DMS53 treated with DMSO at 0.1 percent for 48 hours (cell line): Measurements from ENCODE around the gene MCEE.
"Not testable (repeated sequence)": the region's sequence is repeated elsewhere in the genome, so short reads cannot be mapped to it uniquely, and the experiment has no call there.

Experiments
- DNase-seq: peaks from one replicate; lab custom pipeline; 2025; ENCODE audit not compliant: unreplicated experiment; lab: John Stamatoyannopoulos, UW

Gene MCEE

GRCh38 chr2:71083752-71084312 lies 46.2 kb downstream of the MCEE start:
- not testable (repeated sequence) for DNase-seq

DNA sequence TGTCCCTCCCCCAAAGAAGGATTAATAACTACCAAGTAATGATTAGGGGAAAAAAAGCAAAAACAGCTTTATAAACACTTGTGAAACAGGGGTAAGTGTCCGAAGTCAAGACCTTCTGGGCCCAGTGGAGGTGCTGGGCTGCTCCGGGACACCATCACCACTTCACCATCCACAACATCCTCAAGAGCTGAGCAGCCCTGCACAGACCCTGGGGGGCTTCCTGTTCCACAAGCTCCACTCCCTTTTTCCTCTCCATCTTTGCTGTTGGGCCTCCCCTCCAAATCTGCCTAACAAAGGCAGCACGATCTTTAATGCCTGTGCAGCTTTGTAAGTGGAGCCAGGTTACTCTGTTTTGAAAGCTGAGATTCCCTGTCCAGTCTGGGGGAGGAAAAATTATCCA lies 46.7 kb downstream of the MCEE start:
- not testable (repeated sequence) for DNase-seq

- no peak for DNase-seq
These were observed 47.4 kb downstream of the MCEE start for GRCh38 chr2:71082402-71083252.

- no peak for DNase-seq
These were observed 51.4 kb downstream of the MCEE start for GRCh38 chr2:71078624-71079023.

- DNase-seq = no peak
These were observed 55.1 kb downstream of the MCEE start for GRCh38 chr2:71074893-71075395.

DNA sequence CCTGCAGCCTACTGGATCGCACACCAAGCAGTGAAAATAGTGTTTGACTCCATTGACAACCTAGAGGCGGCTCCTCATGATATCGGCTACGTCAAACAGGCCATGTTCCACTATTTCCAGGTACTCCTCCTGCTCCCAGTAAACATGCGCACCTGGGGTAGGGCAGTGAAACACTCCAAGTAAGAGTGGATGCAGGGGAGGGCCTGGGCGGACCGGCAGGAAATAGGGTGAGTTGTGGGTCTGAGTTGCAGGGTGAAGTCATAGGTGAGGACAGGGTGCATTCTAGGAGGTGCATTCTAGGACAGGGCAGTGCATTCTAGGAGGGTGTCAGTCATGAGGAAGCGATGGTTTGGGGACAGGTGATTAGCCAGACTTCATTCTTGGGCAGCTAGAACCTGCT lies 56.6 kb downstream of the MCEE start:
- no peak for DNase-seq

- no peak for DNase-seq
These were observed 57.5 kb downstream of the MCEE start for GRCh38 chr2:71072492-71072891.

- DNase-seq = no peak
These were observed 58.2 kb downstream of the MCEE start for GRCh38 chr2:71071681-71072398.

- DNase-seq = no peak
These were observed 59.5 kb downstream of the MCEE start for GRCh38 chr2:71070294-71071093.

GRCh38 chr2:71069376-71069775 lies 60.7 kb downstream of the MCEE start:
- no peak for DNase-seq

- peak; percentile 96 for DNase-seq
These were observed 61.6 kb downstream of the MCEE start, which contains the start of gene NAGK for GRCh38 chr2:71068218-71069035. Gene NAGK (plus strand): TSS chr2:71068648. CDS start chr2:71068684, 36 bp downstream.

DNA sequence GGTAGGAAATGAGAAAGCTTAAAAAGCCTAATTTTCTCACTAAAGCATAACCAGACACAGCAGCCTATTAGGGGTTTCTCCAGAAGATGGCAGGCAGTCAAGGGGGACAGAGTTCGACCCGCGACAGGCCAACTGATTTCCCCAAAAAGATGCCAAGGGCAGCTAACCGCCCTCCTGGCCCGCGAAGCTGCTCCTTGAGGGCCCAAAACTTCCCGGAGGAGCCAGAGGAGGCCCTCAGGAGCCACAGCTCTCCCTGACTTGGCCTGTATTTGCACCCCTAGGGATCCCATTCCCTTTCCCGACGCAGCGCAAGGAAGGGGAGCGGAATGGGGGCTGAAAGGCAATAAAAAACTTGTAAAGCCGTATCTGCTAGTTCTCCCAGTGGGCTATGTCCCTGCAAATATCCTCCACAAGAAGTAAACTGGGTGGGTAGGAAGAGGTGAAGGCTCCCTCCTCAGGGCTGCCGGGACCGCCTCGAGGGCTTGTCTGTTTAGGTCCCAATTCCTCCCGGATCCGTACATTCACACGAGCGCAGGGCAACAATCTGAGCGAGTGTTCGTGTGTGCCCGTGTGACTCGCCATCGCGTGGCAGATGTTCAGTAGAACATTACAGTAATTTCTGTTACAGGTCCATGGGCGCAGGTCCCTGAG lies 62.3 kb downstream of the MCEE start:
- no peak for DNase-seq

GRCh38 chr2:71066856-71067255 lies 63.2 kb downstream of the MCEE start:
- no peak for DNase-seq

- DNase-seq = no peak
These were observed 65.0 kb downstream of the MCEE start for GRCh38 chr2:71064754-71065621.

- no peak for DNase-seq
These were observed 65.9 kb downstream of the MCEE start for GRCh38 chr2:71064110-71064611.

DNA sequence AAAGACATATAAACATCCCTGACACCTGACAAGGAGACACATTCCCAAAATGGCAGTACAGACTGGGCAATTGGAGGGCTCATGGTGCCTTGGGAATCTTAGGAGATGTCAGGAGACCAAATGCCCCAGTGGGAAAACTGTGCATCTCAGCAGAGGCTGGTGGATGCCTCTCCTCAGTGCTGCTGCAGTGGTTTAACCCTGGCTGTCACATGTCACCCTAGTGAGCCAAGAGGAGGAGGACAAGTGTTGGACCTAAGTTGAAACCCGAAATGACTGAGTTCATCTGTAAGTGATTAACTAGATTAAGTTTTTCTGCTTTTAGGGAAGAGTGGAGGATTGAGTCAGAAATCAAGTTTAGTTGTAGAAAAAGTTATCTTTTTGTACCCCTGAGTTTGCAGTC lies 66.8 kb downstream of the MCEE start:
- DNase-seq = no peak

DNA sequence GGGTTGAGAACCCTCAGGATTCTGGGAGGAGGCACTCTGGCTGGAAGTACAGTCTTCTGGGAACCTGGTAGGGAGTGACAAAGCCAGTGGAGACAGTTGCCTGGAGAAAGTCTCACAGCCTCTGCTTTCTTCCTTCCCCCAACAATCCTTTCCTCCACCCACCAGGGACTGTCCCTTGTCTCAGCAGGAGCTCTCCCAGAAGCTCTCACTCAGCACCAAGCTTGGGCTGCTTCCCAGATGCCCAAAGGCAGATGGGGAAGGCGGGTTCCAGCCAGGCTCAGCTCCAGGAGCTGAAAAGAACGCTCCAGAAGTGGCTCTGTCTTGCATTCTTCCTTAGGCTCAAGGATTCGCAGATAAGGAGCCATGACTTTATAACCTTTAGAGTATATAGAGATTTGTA lies 69.2 kb downstream of the MCEE start:
- no peak for DNase-seq

- no peak for DNase-seq
These were observed 69.8 kb downstream of the MCEE start for GRCh38 chr2:71060211-71060610.
